WTC11 (cell line): ENCODE data around the gene LRRC17. TPM values are rescaled to one million over a fixed set of nuclear protein-coding genes. Genes with fewer than 3 reads are reported as not detected.

ENCODE experiments used
- ATAC-seq: fragments of 200-7000 bp; cut with Tn5 transposase; 2 replicates; pipeline ENCODE4 v1.10.0; 2021; ENCODE audit warnings: mild to moderate bottlenecking, moderate library complexity
- CTCF ChIA-PET: fragments of 300-600 bp; sonication (Branson Sonifier 250); formaldehyde crosslinking; loops from one replicate; lab custom pipeline; 2021; ENCODE audit warnings: antibody characterized with exemption; lab: Charles Lee
- POLR2A ChIA-PET: fragments of 350-600 bp; sonication (Branson Sonifier 250); formaldehyde crosslinking; loops from one replicate; lab custom pipeline; 2021; ENCODE audit warnings: antibody characterized with exemption; lab: Charles Lee
- DNase-seq: peaks from one replicate; pipeline ENCODE4 v3.0.0; 2021; ENCODE audit warnings: low spot score
- H3K27ac Mint-ChIP-seq: 2 replicates; pipeline ENCODE4 v1.8.0; 2021; ENCODE audit warnings: mixed read lengths
- H3K27me3 Mint-ChIP-seq: 2 replicates; pipeline ENCODE4 v1.8.0; 2021; ENCODE audit warnings: low read depth, mild to moderate bottlenecking, moderate library complexity, mixed read lengths
- H3K36me3 Mint-ChIP-seq: 2 replicates; pipeline ENCODE4 v1.8.0; 2021; ENCODE audit warnings: mixed read lengths
- H3K4me1 Mint-ChIP-seq: 2 replicates; pipeline ENCODE4 v1.8.0; 2022; ENCODE audit warnings: mixed read lengths
- H3K4me3 Mint-ChIP-seq: 2 replicates; pipeline ENCODE4 v1.8.0; 2021; ENCODE audit warnings: mild to moderate bottlenecking, moderate library complexity, mixed read lengths
- H3K9me3 Mint-ChIP-seq: 2 replicates; pipeline ENCODE4 v1.8.0; 2021; ENCODE audit warnings: mixed read lengths
- EMX1 ChIP-seq: fragments of 250-450 bp; sonication (Bioruptor Pico); IDR thresholded peaks from 2 replicates; pipeline ENCODE4 v1.8.0; 2021; ENCODE audit warnings: mild to moderate bottlenecking
- ESRRA ChIP-seq: sonication (generic); formaldehyde crosslinking; IDR thresholded peaks from 2 replicates; pipeline ENCODE4 v1.8.1; 2022; ENCODE audit warnings: mild to moderate bottlenecking, missing genetic modification reagents, borderline replicate concordance
- FOXP1 ChIP-seq: sonication (generic); formaldehyde crosslinking; IDR thresholded peaks from 2 replicates; pipeline ENCODE4 v1.8.0; 2022; ENCODE audit warnings: missing genetic modification reagents, mild to moderate bottlenecking, moderate library complexity, borderline replicate concordance
- JUN ChIP-seq: sonication (generic); formaldehyde crosslinking; IDR thresholded peaks from 2 replicates; pipeline ENCODE4 v1.8.0; 2023; ENCODE audit warnings: mild to moderate bottlenecking, missing genetic modification reagents
- SMAD3 ChIP-seq: sonication (generic); formaldehyde crosslinking; IDR thresholded peaks from 2 replicates; pipeline ENCODE4 v1.8.0; 2022; ENCODE audit warnings: missing genetic modification reagents, mild to moderate bottlenecking, borderline replicate concordance
- TEAD1 ChIP-seq: sonication (generic); formaldehyde crosslinking; IDR thresholded peaks from 2 replicates; pipeline ENCODE4 v1.8.0; 2022; ENCODE audit warnings: mild to moderate bottlenecking, missing genetic modification reagents
- ZNF219 ChIP-seq: sonication (generic); formaldehyde crosslinking; IDR thresholded peaks from 2 replicates; pipeline ENCODE4 v1.8.0; 2023; ENCODE audit warnings: missing genetic modification reagents, mild to moderate bottlenecking, borderline replicate concordance
- ZNF317 ChIP-seq: sonication (generic); formaldehyde crosslinking; IDR thresholded peaks from 2 replicates; pipeline ENCODE4 v1.8.1; 2023; ENCODE audit warnings: low read depth, mild to moderate bottlenecking, moderate library complexity, missing genetic modification reagents, borderline replicate concordance
- total RNA-seq: library from RNA; stranded (reverse); gene quantifications from 3 replicates; pipeline ENCODE4 v1.2.3, GENCODE V29; 2021
- TF ChIP-seq, protein P1 (sequence below): sonication (generic); formaldehyde crosslinking; IDR thresholded peaks from 2 replicates; pipeline ENCODE4 v1.8.1; 2022; ENCODE audit warnings: low read depth, missing genetic modification reagents, borderline replicate concordance
- TF ChIP-seq, protein P2 (sequence below): fragments of 250-450 bp; sonication (Bioruptor Pico); IDR thresholded peaks from 2 replicates; pipeline ENCODE4 v1.9.0; 2021; ENCODE audit warnings: mild to moderate bottlenecking
- TF ChIP-seq, protein P3 (sequence below): sonication (generic); formaldehyde crosslinking; IDR thresholded peaks from 2 replicates; pipeline ENCODE4 v1.8.1; 2022; ENCODE audit warnings: mild to moderate bottlenecking, moderate library complexity, missing genetic modification reagents
- TF ChIP-seq, protein P4 (sequence below): sonication (generic); formaldehyde crosslinking; IDR thresholded peaks from 2 replicates; pipeline ENCODE4 v1.8.1; 2023; ENCODE audit warnings: mild to moderate bottlenecking, missing genetic modification reagents
- TF ChIP-seq, protein P5 (sequence below): sonication (generic); formaldehyde crosslinking; IDR thresholded peaks from 2 replicates; pipeline ENCODE4 v1.8.0; 2023; ENCODE audit warnings: mild to moderate bottlenecking, missing genetic modification reagents
- TF ChIP-seq, protein P6 (sequence below): fragments of 250-450 bp; sonication (Bioruptor Pico); conservative IDR thresholded peaks from 2 replicates; pipeline ENCODE4 v1.9.0; 2021; ENCODE audit warnings: mild to moderate bottlenecking
- TF ChIP-seq, protein P7 (sequence below): sonication (generic); formaldehyde crosslinking; IDR thresholded peaks from 2 replicates; pipeline ENCODE4 v1.8.1; 2022; ENCODE audit warnings: low read depth, mild to moderate bottlenecking, moderate library complexity, missing genetic modification reagents, borderline replicate concordance
- TF ChIP-seq, protein P8 (sequence below): sonication (generic); formaldehyde crosslinking; IDR thresholded peaks from 2 replicates; pipeline ENCODE4 v1.8.0; 2022; ENCODE audit warnings: missing genetic modification reagents
- TF ChIP-seq, protein P9 (sequence below): sonication (generic); formaldehyde crosslinking; conservative IDR thresholded peaks from 2 replicates; pipeline ENCODE4 v1.8.1; 2022; ENCODE audit warnings: mild to moderate bottlenecking, missing genetic modification reagents

Gene LRRC17
- total RNA-seq, 1 experiment from 2014 or later = 1.6 TPM

DNA sequence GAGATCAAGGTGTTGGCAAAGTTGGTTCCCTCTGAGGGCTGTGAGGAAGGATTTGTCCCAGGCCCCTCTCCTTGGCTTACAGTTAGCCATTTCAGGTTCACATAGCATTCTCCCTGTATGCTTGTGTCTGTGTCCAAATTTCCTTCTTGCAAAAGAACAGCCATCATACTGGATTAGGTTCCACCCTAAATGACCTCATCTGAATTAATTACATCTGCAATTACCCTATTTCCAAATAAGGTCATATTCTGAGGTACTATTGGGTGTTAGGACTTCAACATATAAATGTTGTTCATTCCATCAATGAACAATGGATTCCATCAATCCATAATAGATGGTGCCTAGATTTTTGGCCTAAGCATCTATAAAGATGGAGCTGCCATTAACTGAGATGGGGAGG lies 16.2 kb upstream of the LRRC17 start (continued):
- TF ChIP-seq, protein P1, sequence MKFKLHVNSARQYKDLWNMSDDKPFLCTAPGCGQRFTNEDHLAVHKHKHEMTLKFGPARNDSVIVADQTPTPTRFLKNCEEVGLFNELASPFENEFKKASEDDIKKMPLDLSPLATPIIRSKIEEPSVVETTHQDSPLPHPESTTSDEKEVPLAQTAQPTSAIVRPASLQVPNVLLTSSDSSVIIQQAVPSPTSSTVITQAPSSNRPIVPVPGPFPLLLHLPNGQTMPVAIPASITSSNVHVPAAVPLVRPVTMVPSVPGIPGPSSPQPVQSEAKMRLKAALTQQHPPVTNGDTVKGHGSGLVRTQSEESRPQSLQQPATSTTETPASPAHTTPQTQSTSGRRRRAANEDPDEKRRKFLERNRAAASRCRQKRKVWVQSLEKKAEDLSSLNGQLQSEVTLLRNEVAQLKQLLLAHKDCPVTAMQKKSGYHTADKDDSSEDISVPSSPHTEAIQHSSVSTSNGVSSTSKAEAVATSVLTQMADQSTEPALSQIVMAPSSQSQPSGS (CRISPR knock-in tag) = no peak
- TF ChIP-seq ZNF317 (CRISPR knock-in tag) (no peak), EMX1 (CRISPR knock-in tag) (no peak), FOXP1 (CRISPR knock-in tag) (no peak), JUN (no peak), ZNF219 (CRISPR knock-in tag) (no peak), SMAD3 (CRISPR knock-in tag) (no peak)
- TF ChIP-seq, protein P2, sequence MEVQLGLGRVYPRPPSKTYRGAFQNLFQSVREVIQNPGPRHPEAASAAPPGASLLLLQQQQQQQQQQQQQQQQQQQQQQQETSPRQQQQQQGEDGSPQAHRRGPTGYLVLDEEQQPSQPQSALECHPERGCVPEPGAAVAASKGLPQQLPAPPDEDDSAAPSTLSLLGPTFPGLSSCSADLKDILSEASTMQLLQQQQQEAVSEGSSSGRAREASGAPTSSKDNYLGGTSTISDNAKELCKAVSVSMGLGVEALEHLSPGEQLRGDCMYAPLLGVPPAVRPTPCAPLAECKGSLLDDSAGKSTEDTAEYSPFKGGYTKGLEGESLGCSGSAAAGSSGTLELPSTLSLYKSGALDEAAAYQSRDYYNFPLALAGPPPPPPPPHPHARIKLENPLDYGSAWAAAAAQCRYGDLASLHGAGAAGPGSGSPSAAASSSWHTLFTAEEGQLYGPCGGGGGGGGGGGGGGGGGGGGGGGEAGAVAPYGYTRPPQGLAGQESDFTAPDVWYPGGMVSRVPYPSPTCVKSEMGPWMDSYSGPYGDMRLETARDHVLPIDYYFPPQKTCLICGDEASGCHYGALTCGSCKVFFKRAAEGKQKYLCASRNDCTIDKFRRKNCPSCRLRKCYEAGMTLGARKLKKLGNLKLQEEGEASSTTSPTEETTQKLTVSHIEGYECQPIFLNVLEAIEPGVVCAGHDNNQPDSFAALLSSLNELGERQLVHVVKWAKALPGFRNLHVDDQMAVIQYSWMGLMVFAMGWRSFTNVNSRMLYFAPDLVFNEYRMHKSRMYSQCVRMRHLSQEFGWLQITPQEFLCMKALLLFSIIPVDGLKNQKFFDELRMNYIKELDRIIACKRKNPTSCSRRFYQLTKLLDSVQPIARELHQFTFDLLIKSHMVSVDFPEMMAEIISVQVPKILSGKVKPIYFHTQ = no peak
- TF ChIP-seq, protein P3, sequence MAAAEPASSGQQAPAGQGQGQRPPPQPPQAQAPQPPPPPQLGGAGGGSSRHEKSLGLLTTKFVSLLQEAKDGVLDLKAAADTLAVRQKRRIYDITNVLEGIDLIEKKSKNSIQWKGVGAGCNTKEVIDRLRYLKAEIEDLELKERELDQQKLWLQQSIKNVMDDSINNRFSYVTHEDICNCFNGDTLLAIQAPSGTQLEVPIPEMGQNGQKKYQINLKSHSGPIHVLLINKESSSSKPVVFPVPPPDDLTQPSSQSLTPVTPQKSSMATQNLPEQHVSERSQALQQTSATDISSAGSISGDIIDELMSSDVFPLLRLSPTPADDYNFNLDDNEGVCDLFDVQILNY (CRISPR knock-in tag) = no peak

DNA sequence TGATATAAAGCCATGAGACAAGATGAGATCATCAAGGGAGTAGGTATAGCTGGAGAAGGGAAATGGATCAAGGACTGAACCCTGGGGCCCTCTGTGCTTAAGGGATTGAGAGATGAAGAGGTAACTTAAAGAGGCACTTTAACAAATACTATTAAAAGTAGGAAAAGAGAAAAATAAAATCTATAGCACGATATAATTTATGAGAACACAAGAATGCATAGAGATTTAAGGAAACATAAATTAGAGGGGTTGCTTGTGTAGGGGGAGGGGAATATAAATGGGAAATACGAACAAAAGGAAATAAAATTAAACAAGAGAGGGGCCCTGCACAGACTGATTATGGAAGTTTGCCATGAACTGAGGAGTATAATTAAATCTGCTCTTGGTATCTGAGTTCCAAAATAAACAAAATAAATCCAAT lies 15.6 kb upstream of the LRRC17 start:
- no peak overlapping the region; the same call in 1 of the 2 replicates for H3K27ac Mint-ChIP-seq
- ChIA-PET CTCF (no interaction called here), POLR2A (no interaction called here)
- H3K4me1 Mint-ChIP-seq = peaks cover 7% of the 10 kb centered on the region; the same call in 1 of the 2 replicates
- ATAC-seq (no peak), DNase-seq (no peak)
- no peaks in the 10 kb centered on the region for H3K36me3 Mint-ChIP-seq
- no peaks in the 10 kb centered on the region for H3K27me3 Mint-ChIP-seq
- H3K9me3 Mint-ChIP-seq = no peaks in the 10 kb centered on the region
- no peak overlapping the region for H3K4me3 Mint-ChIP-seq
- TF ChIP-seq, protein P4, sequence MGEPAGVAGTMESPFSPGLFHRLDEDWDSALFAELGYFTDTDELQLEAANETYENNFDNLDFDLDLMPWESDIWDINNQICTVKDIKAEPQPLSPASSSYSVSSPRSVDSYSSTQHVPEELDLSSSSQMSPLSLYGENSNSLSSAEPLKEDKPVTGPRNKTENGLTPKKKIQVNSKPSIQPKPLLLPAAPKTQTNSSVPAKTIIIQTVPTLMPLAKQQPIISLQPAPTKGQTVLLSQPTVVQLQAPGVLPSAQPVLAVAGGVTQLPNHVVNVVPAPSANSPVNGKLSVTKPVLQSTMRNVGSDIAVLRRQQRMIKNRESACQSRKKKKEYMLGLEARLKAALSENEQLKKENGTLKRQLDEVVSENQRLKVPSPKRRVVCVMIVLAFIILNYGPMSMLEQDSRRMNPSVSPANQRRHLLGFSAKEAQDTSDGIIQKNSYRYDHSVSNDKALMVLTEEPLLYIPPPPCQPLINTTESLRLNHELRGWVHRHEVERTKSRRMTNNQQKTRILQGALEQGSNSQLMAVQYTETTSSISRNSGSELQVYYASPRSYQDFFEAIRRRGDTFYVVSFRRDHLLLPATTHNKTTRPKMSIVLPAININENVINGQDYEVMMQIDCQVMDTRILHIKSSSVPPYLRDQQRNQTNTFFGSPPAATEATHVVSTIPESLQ = no peak
- TF ChIP-seq, protein P5, sequence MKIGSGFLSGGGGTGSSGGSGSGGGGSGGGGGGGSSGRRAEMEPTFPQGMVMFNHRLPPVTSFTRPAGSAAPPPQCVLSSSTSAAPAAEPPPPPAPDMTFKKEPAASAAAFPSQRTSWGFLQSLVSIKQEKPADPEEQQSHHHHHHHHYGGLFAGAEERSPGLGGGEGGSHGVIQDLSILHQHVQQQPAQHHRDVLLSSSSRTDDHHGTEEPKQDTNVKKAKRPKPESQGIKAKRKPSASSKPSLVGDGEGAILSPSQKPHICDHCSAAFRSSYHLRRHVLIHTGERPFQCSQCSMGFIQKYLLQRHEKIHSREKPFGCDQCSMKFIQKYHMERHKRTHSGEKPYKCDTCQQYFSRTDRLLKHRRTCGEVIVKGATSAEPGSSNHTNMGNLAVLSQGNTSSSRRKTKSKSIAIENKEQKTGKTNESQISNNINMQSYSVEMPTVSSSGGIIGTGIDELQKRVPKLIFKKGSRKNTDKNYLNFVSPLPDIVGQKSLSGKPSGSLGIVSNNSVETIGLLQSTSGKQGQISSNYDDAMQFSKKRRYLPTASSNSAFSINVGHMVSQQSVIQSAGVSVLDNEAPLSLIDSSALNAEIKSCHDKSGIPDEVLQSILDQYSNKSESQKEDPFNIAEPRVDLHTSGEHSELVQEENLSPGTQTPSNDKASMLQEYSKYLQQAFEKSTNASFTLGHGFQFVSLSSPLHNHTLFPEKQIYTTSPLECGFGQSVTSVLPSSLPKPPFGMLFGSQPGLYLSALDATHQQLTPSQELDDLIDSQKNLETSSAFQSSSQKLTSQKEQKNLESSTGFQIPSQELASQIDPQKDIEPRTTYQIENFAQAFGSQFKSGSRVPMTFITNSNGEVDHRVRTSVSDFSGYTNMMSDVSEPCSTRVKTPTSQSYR = no peak
- TF ChIP-seq TEAD1 (CRISPR knock-in tag) = no peak
- TF ChIP-seq, protein P6, sequence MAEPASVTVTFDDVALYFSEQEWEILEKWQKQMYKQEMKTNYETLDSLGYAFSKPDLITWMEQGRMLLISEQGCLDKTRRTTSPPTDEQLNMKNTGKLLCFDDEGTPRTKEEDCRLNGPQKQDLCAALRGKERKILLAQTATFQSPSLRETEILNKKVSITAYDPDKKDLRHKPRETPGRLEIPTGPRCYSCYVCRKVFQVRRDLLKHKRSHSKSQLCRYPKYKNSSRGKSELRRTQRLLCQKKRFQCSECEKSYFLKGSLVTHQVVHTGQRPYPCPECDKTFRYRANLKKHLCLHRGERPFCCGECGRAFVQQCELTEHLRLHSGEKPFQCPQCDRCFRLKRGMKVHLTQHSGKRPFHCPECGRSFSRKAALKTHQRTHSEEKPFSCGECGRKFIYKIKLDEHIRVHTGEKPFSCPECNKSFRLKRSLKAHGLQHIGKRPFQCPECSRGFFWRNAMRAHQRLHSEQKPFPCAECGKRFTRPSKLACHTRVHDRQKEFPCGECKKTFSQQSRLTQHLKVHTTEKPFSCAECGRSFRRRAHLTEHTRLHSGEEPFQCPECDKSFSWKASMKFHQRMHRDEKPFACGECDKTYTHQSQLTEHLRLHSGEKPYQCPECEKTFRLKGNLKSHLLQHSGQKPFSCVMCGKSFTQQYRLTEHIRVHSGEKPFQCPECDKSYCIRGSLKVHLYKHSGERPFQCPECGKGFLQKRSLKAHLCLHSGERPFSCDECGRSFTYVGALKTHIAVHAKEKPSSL (CRISPR knock-in tag) = no peak
- TF ChIP-seq FOXP1 (CRISPR knock-in tag) = no peak
- TF ChIP-seq, protein P7, sequence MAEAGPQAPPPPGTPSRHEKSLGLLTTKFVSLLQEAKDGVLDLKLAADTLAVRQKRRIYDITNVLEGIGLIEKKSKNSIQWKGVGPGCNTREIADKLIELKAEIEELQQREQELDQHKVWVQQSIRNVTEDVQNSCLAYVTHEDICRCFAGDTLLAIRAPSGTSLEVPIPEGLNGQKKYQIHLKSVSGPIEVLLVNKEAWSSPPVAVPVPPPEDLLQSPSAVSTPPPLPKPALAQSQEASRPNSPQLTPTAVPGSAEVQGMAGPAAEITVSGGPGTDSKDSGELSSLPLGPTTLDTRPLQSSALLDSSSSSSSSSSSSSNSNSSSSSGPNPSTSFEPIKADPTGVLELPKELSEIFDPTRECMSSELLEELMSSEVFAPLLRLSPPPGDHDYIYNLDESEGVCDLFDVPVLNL (CRISPR knock-in tag) = no peak
- TF ChIP-seq, protein P8, sequence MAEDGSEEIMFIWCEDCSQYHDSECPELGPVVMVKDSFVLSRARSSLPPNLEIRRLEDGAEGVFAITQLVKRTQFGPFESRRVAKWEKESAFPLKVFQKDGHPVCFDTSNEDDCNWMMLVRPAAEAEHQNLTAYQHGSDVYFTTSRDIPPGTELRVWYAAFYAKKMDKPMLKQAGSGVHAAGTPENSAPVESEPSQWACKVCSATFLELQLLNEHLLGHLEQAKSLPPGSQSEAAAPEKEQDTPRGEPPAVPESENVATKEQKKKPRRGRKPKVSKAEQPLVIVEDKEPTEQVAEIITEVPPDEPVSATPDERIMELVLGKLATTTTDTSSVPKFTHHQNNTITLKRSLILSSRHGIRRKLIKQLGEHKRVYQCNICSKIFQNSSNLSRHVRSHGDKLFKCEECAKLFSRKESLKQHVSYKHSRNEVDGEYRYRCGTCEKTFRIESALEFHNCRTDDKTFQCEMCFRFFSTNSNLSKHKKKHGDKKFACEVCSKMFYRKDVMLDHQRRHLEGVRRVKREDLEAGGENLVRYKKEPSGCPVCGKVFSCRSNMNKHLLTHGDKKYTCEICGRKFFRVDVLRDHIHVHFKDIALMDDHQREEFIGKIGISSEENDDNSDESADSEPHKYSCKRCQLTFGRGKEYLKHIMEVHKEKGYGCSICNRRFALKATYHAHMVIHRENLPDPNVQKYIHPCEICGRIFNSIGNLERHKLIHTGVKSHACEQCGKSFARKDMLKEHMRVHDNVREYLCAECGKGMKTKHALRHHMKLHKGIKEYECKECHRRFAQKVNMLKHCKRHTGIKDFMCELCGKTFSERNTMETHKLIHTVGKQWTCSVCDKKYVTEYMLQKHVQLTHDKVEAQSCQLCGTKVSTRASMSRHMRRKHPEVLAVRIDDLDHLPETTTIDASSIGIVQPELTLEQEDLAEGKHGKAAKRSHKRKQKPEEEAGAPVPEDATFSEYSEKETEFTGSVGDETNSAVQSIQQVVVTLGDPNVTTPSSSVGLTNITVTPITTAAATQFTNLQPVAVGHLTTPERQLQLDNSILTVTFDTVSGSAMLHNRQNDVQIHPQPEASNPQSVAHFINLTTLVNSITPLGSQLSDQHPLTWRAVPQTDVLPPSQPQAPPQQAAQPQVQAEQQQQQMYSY (CRISPR knock-in tag) = no peak
- TF ChIP-seq, protein P9, sequence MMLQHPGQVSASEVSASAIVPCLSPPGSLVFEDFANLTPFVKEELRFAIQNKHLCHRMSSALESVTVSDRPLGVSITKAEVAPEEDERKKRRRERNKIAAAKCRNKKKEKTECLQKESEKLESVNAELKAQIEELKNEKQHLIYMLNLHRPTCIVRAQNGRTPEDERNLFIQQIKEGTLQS (CRISPR knock-in tag) = no peak
- TF ChIP-seq ESRRA (CRISPR knock-in tag) = no peak
